IPS-18a (cell line): ENCODE results near the gene UCP3.

ENCODE experiments used
- H3K27ac ChIP-seq: one replicate; pipeline ENCODE4 v1.5.1; 2013; ENCODE audit warnings: low read length
- H3K27me3 ChIP-seq: one replicate; pipeline ENCODE4 v1.6.1; 2013; ENCODE audit warnings: mild to moderate bottlenecking, low read length; ENCODE audit not compliant: control insufficient read depth, insufficient read depth
- H3K36me3 ChIP-seq: one replicate; pipeline ENCODE4 v1.6.1; 2013; ENCODE audit warnings: low read depth, low read length; ENCODE audit not compliant: control insufficient read depth
- H3K4me1 ChIP-seq: one replicate; pipeline ENCODE4 v1.6.1; 2013; ENCODE audit warnings: low read depth, low read length; ENCODE audit not compliant: control insufficient read depth
- H3K4me3 ChIP-seq: one replicate; pipeline ENCODE4 v1.5.1; 2013; ENCODE audit warnings: low read length
- H3K9ac ChIP-seq: one replicate; pipeline ENCODE4 v1.6.1; 2013; ENCODE audit warnings: mild to moderate bottlenecking, low read length, moderate library complexity
- H3K9me3 ChIP-seq: one replicate; pipeline ENCODE4 v1.6.1; 2013; ENCODE audit warnings: low read depth, low read length; ENCODE audit not compliant: control insufficient read depth

UCP3 gene

GRCh38 chr11:74006743-74007304, 2.1 kb downstream of the UCP3 start:
- H3K27ac ChIP-seq, result no peak overlapping the region
- H3K9me3 ChIP-seq, result no peaks in the 10 kb centered on the region
- H3K9ac ChIP-seq, result no peak overlapping the region
- no peaks in the 10 kb centered on the region for H3K27me3 ChIP-seq
- no peaks in the 10 kb centered on the region for H3K36me3 ChIP-seq
- no peak overlapping the region for H3K4me3 ChIP-seq
- no peaks in the 10 kb centered on the region for H3K4me1 ChIP-seq

GRCh38 chr11:74005721-74006517, 3.0 kb downstream of the UCP3 start:
- Histone ChIP-seq H3K27me3 (no peaks in the 10 kb centered on the region), H3K9me3 (no peaks in the 10 kb centered on the region), H3K9ac (no peak overlapping the region), H3K4me1 (no peaks in the 10 kb centered on the region), H3K27ac (no peak overlapping the region), H3K4me3 (no peak overlapping the region), H3K36me3 (no peaks in the 10 kb centered on the region)

- H3K27me3 ChIP-seq, result no peaks in the 10 kb centered on the region
- no peaks in the 10 kb centered on the region for H3K4me1 ChIP-seq
- H3K27ac ChIP-seq, result no peak overlapping the region
- no peak overlapping the region for H3K4me3 ChIP-seq
- no peaks in the 10 kb centered on the region for H3K9me3 ChIP-seq
- H3K36me3 ChIP-seq, result no peaks in the 10 kb centered on the region
- H3K9ac ChIP-seq, result no peak overlapping the region
Measured at GRCh38 chr11:74004759-74005615, 3.9 kb downstream of the UCP3 start.

GRCh38 chr11:74004046-74004695, 4.7 kb downstream of the UCP3 start:
- Histone ChIP-seq H3K9ac (no peak overlapping the region), H3K4me3 (no peak overlapping the region), H3K27me3 (no peaks in the 10 kb centered on the region), H3K4me1 (no peaks in the 10 kb centered on the region), H3K27ac (no peak overlapping the region), H3K9me3 (no peaks in the 10 kb centered on the region), H3K36me3 (no peaks in the 10 kb centered on the region)

GRCh38 chr11:74002832-74003231, 6.1 kb downstream of the UCP3 start:
- no peak overlapping the region for H3K27ac ChIP-seq
- no peak overlapping the region for H3K9ac ChIP-seq
- H3K4me3 ChIP-seq, result no peak overlapping the region
- H3K36me3 ChIP-seq, result no peaks in the 10 kb centered on the region
- H3K4me1 ChIP-seq, result no peaks in the 10 kb centered on the region
- H3K27me3 ChIP-seq, result no peaks in the 10 kb centered on the region
- H3K9me3 ChIP-seq, result no peaks in the 10 kb centered on the region

GRCh38 chr11:74001822-74002286, 7.0 kb downstream of the UCP3 start:
- Histone ChIP-seq H3K9me3 (no peaks in the 10 kb centered on the region), H3K27me3 (no peaks in the 10 kb centered on the region), H3K4me1 (no peaks in the 10 kb centered on the region), H3K9ac (no peak overlapping the region), H3K4me3 (no peak overlapping the region), H3K36me3 (no peaks in the 10 kb centered on the region), H3K27ac (no peak overlapping the region)

GRCh38 chr11:74000307-74001133, 8.4 kb downstream of the UCP3 start:
- Histone ChIP-seq H3K4me1 (no peaks in the 10 kb centered on the region), H3K27ac (no peak overlapping the region), H3K27me3 (no peaks in the 10 kb centered on the region), H3K4me3 (no peak overlapping the region), H3K9ac (no peak overlapping the region), H3K36me3 (no peaks in the 10 kb centered on the region), H3K9me3 (no peaks in the 10 kb centered on the region)

GRCh38 chr11:73999581-74000306, 9.1 kb downstream of the UCP3 start:
- no peaks in the 10 kb centered on the region for H3K9me3 ChIP-seq
- no peaks in the 10 kb centered on the region for H3K36me3 ChIP-seq
- no peaks in the 10 kb centered on the region for H3K27me3 ChIP-seq
- H3K27ac ChIP-seq, result no peak overlapping the region
- H3K4me1 ChIP-seq, result no peaks in the 10 kb centered on the region
- H3K4me3 ChIP-seq, result no peak overlapping the region
- no peak overlapping the region for H3K9ac ChIP-seq

GRCh38 chr11:73998846-73999575, 9.9 kb downstream of the UCP3 start:
- Histone ChIP-seq H3K36me3 (no peaks in the 10 kb centered on the region), H3K27me3 (no peaks in the 10 kb centered on the region), H3K9me3 (no peaks in the 10 kb centered on the region), H3K4me3 (no peak overlapping the region), H3K4me1 (no peaks in the 10 kb centered on the region), H3K9ac (no peak overlapping the region), H3K27ac (no peak overlapping the region)
